GM21825 (cell line): ENCODE results near the gene CSNK1G1.
A peak's percentile ranks its signal among the peaks of the same experiment; 100 is the strongest.

Experiments
- ATAC-seq: cut with Tn5 transposase; IDR thresholded peaks from one replicate; pipeline ENCODE4 v1.9.1; 2021; ENCODE audit warnings: mild to moderate bottlenecking, moderate library complexity; ENCODE audit not compliant: unreplicated experiment

Gene CSNK1G1

GRCh38 chr15:64205202-64205601 is 150.8 kb downstream of the CSNK1G1 start:
- ATAC-seq = no peak

DNA sequence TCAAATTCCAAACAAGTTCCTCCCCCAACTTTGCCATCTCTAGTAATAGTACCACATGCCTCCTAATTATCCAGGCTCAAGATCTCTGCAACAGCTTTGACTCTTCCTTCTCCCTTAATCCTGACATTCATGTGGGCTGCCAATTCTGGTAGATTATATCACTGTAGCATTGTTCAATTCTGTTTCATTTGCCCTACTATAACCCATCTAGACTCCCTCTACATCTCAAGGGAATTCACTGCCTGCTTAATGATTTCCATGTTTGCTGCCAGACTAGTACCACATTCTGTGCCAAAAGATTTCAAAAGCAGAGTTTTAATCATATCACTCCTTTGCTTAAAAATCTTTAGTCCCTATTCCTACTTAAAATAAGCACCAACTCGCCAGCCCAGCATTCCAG is 158.5 kb downstream of the CSNK1G1 start:
- no peak for ATAC-seq

DNA sequence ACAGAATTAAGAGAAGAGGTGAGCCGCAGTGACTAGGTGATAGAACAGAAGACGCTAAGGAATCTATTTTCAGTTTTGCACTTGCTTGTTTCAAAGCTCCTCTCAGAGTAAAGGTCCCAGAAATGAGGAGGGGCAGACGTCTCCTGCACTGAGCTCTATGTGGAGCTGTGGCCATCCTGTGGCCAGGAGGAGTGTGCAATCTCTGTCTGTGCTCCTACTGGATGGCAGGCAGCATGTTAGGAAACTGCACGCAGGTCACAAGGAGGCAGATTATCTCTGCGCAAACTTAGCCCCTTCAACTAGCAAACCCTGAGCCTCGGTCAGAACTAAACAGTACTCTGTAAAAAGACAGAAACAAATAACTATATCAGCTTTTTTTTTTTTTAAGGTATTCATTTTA is 162.0 kb downstream of the CSNK1G1 start:
- no peak for ATAC-seq

DNA sequence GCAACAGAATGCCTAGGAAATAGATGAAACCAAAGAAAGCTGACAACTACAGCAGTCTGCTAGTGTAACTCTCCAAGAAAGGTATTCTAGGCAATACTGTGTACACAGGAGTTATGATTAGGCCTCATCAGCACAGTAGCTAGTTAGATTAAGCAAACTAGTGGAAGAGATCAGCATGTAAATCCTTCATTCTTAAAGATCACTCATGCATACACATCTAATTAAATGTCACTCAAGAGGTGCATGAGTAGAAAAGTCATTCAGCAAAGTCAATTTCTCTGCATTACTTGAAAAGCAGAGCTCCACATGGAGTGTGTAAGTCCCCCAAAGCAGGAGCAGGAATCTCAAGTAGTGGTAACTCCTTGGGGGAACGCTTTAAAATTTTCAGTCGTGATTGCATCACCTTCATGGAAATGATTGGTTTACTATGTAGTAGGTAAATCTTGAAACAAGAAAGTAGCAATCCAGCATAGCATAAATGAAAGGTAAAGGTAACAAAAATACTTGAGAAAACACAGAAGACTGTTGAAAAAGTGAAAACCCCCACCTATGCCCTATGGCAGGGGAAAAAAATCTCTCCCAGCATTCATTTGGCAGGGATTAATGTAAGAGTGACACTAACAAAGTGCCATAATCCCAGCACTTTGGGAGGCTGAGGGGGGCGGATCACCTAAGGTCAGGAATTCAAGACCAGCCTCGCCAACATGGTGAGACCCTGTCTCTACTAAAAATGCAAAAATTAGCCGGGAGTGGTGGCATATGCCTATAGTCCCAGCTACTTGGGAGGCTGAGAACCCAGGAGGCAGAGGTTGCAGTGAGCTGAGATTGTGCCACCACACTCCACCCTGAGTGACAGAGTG is 163.8 kb downstream of the CSNK1G1 start:
- no peak for ATAC-seq

GRCh38 chr15:64187396-64188191 is 168.4 kb downstream of the CSNK1G1 start:
- ATAC-seq = no peak

- no peak for ATAC-seq
Observed at GRCh38 chr15:64185146-64185911, 170.6 kb downstream of the CSNK1G1 start.

DNA sequence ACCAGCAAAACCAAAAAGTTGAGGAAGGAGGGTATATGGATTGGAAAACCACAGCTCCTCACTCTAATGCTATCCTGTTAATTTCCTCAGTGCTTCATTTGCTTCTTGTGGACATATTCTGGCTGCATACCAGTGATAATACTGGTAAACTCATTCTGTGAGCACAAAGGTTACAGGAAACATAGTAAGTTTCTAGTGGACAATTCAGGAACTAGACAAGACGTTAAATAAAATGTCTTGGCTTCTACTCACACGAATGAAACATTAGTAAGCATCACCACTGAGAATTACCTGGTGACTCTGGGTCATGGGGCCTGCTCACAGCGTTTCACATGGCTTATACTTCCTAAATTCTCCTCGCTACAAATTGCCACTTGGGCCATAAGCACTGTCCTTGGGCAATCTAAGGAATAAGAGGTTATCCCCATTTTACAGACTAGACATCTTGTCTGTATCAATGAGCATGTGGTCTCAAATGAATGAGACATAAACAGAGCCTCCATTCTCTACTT is 173.1 kb downstream of the CSNK1G1 start:
- ATAC-seq = no peak

DNA sequence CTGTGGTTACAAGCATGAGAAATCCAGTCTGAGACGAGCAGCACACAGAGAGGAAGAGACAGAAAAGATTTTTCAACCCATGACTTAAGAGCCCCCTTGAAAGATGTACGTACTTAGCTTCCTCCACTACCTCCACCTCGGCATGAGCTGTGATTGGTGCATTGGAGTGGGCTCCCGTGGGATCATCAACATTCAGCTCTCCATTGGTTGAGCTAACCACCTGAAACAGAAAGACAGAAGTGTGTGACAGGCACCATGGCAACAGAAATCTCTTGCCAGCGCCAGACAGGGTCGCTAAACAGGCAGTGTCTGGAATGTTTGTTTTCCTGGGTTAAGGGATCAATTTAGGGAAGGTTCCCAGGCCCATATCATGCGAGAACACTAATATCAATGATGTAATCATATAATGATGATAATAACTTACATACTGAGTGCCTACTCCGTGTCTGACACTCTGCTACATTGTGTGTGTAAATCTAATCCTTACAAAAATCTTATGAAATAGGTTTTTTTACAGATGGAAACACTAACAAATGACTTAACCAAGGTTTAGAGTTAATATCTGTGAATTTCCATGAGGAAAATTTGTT is 175.6 kb downstream of the CSNK1G1 start:
- peak; percentile 74 for ATAC-seq

DNA sequence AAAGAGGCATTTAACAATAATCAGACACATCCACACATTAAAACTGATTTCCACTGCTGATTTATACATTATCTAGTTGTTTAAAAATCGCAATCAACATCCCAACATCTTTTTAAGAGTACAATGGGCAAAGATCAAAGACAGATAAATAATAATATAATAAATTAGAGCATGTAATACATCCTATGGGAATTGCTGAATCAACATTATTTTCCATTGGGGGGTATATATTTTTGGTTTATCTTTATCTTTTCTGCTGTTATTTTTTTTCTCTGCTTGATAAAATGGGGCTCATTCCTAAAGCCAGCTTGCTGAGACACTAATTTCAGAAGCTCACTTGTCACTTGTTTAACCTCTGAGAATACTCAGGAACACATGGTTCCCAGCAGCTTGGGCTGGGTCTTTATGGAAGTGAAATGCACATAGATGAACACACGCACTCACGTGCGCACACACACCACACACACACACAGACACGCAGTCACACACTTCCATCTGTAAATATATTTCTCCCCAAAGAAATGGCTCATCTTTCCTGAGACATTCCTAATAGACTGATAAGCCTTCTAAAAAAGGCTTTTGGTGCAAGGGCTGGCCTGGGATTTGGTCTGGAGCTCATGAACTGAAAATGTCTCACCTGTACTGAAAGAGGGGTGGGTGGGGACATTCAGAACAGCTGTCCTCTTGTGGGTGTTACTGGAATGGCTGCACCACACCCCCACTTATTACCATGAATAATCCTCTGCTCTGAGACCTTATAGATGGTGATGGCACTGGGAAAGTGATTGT is 189.7 kb downstream of the CSNK1G1 start:
- no peak for ATAC-seq

DNA sequence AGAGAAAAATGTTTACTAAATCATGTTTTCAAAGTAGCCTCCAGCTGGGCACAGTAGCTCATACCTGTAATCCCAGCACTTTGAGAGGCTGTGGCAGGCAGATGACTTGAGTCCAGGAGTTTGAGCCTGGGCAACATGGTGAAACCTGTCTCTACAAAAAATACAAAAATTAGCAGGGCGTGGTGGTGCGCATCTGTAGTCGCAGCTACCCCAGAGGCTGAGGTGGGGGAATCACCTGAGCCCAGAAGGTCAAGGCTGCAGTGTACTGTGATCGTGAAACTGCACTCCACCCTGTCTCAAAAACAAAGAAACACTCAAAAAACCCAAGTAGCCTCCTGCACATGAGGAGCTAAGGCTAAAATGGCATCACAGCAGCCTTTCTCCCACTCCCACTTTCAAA is 191.5 kb downstream of the CSNK1G1 start:
- no peak for ATAC-seq

- no peak for ATAC-seq
Observed at GRCh38 chr15:64163659-64164362, 192.2 kb downstream of the CSNK1G1 start.

GRCh38 chr15:64162869-64163658 is 192.9 kb downstream of the CSNK1G1 start, which contains the start of gene PPIB:
Gene PPIB (minus strand): TSS chr15:64163022. CDS start chr15:64162986, 36 bp downstream.
- peak; percentile 85 for ATAC-seq

DNA sequence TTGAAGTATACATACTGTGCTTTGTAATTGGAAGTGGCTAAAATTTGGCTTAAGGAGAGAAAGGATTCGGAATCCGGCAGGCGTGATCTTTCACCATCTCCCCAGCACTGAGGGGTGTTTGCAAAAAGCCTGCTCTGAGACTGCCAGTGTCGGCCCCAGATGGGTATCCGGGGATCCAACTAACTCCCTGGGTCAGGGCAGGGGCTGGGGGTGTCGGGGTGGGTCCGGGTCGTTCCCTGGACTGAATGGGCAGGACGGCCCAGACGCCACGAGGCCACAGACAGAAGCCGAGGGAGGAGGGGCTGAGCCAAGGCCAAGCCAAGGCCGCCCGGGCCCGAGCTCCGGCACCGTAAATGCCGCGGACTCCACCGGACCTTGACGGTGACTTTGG is 193.5 kb downstream of the CSNK1G1 start:
- ATAC-seq = peak; percentile 12

DNA sequence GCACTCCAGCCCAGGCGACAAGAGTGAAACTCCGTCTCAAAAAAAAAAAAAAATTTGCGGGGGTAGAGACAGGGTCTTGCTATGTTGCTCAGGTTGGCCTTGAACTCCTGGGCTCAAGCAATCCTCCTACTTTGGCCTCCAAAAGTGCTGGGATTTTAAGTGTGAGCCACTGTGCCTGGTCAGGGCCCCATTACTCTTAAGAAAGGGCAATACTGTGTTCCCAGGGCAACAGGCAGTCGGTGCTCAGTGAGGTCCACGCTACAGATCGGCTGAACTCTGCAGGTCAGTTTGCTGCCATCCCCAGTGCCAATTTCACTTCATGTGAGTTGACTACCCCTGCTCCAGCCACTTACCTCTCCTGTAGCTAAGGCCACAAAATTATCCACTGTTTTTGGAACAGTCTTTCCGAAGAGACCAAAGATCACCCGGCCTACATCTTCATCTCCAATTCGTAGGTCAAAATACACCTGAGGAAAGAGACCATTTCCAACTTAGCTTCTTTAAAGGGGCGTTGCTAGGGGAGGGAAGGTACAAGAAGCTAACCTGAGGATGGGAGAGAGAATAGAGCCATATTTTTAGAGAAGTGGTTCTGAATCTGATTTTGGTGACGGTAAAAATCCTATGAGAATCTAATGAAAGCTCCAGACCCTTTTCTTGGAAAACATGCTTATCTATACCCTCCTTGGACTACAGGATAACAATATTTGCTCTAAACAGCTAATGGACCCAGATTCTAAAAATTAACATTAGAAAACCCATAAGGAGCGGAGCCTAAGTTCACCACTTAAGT is 194.1 kb downstream of the CSNK1G1 start:
- ATAC-seq = no peak

DNA sequence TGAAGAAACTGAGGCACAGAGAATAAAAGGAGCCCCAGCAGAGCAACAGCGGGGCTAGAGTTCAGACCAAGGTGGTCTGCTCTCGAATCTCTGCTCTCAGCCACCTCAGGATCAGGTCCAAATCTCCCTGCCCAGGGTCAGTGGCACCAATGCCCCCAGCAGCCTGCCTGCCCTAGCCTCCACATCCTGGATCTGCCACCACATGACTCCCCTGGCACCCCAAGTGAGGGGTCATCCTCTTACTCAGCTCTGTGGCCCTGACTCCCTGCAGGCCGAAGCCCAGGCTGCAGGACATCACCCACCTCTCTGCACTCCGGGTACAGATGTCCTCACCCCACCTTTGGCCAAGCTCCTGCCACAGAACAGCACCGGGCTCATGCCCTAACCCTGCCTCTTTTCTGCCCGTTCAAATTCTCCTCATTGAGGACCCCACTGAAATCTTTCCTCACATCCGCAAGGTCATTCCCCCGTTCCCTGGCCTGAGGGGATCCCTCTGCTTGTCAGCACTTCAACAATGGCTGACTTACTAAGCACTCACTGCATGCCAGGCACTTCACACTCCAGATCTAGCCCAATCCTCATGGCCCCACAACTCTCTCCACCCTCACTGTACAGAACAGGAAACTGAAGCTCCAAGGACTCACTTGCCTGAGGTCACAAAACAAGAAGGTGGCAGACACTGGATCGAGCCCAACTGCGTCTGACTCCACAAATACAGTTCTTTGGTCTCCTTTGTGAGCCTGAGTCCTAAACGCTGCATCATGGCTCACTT is 197.4 kb downstream of the CSNK1G1 start:
- no peak for ATAC-seq

GRCh38 chr15:64157599-64158125 is 198.3 kb downstream of the CSNK1G1 start:
- ATAC-seq = no peak
